ENCODE results near the gene CCDC18.
"Not testable (repeated sequence)": the region's sequence is repeated elsewhere in the genome, so short reads cannot be mapped to it uniquely, and the experiment has no call there.

Gene CCDC18, protein sequence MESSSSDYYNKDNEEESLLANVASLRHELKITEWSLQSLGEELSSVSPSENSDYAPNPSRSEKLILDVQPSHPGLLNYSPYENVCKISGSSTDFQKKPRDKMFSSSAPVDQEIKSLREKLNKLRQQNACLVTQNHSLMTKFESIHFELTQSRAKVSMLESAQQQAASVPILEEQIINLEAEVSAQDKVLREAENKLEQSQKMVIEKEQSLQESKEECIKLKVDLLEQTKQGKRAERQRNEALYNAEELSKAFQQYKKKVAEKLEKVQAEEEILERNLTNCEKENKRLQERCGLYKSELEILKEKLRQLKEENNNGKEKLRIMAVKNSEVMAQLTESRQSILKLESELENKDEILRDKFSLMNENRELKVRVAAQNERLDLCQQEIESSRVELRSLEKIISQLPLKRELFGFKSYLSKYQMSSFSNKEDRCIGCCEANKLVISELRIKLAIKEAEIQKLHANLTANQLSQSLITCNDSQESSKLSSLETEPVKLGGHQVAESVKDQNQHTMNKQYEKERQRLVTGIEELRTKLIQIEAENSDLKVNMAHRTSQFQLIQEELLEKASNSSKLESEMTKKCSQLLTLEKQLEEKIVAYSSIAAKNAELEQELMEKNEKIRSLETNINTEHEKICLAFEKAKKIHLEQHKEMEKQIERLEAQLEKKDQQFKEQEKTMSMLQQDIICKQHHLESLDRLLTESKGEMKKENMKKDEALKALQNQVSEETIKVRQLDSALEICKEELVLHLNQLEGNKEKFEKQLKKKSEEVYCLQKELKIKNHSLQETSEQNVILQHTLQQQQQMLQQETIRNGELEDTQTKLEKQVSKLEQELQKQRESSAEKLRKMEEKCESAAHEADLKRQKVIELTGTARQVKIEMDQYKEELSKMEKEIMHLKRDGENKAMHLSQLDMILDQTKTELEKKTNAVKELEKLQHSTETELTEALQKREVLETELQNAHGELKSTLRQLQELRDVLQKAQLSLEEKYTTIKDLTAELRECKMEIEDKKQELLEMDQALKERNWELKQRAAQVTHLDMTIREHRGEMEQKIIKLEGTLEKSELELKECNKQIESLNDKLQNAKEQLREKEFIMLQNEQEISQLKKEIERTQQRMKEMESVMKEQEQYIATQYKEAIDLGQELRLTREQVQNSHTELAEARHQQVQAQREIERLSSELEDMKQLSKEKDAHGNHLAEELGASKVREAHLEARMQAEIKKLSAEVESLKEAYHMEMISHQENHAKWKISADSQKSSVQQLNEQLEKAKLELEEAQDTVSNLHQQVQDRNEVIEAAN (N-terminal part only)

DNA sequence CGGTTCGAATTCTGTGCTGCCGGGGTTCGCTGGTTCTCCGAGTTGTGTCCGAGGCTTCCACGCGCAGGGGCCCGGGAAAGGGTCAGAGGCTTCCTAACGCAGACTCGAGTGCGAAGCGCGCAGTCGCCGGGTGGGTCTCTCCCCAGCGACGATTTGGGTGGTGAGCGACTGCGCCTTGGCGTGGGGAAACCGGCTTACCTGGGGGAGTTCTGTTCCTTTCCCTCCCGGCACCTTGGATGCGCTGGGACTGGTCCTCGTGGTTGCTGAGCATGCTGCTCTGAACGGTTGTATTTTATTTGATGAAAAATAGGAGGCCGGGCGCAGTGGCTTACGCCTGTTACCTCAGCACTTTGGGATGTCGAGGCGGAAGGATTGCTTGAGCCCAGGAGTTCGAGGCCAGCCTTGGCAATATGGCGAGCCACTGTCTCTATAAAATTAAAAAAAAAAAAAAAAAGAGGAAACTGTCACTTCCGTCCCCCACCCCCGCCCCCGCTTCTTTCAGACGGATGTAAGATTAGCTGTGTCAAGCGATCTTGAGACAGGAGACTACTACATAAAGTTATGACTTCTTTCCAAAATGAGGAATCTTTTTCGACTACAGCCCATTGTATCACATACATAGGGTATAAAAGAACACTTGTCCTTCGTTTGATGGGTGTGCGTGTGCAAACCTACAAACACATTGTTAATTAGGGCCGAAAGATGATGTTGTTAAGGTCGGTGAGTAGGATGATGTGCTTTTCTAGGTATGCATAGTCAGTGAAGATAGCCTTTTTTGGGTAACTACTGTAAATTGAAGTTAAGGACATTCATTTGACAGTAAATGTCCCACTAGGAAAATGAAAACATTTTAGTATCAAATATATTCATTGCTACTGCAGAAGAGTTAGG is at the start of gene CCDC18:
Gene CCDC18 (plus strand): TSS at position 2 of the 891 bp plus-strand sequence. CDS start 2,638 bp downstream, outside the sequence.
- DNase-seq: peak; percentile 42

- no peak for DNase-seq
These were observed 47.9 kb upstream of the CCDC18 start for GRCh38 chr1:93132638-93133037.

- no peak for DNase-seq
These were observed 44.1 kb upstream of the CCDC18 start for GRCh38 chr1:93136445-93136844.

DNA sequence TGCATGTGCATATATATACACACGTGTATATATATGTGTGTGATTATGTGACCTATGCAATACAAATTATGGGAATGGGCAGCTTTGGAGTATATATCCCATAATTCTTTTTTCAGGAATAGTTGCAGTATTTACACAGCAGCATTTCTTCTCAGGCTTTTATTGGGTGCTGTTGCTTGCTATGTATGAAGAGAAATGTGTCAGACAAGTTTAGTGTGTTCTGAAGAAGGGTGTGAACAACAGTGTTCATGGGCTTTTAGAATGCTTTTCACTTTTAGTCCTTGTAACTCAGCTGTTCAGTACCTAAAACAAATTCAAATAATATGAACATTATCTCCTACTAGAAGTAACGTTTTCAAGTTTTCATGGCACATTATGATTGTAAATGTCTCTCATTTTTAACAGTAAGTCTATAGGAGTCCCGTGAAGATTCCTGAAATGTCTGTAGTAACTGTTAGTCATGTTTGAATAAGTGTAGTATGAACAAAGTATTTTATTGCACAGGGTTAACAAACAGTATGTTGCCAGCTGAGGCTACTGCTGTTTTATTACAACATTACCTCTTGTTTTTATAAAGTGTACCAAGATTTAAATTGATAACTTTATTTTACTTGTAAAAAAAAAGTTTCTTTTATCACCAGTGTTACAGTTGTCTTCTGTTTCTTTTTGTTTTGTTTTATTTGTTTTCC is 42.8 kb upstream of the CCDC18 start:
- no peak for DNase-seq

DNA sequence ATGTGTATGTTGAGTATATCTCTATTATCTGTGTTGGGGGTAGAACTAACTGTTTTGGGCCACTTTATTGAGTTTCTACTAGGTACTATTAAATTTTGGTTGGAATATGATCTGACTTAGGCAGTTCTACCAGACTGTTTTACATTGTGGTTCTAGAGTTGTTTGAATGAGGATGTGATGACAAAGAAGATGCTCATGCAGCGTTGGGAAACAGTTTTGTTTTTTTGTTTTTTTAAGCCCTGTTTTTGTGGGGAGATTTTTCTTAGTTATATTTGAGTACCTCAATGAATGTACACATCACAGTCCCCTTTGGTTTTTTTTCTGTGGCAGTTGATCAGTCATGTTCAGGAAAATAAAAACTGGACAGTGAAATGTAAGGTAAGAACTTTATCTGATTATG is 40.4 kb upstream of the CCDC18 start:
- no peak for DNase-seq

GRCh38 chr1:93142161-93142560 is 38.4 kb upstream of the CCDC18 start:
- DNase-seq: no peak

GRCh38 chr1:93143136-93143535 is 37.4 kb upstream of the CCDC18 start:
- DNase-seq: no peak

DNA sequence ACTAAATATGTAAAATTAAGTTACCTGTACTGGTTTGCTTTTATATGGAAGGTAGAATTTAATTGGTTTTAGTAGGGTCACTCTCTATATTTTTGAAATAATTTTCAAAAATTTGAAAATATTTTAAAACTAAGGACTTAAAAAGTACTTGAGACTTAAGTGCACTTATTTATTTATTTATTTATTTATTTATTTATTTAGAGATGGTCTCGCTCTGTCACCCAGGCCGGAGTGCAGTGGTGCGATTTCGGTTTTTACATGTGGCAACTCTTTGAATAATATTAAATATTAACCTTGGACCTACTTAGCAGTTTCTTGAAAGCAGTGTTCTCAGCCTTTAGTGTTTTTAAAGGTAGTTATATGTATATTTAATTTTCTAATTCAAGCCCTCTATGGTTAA is 36.8 kb upstream of the CCDC18 start:
- no peak for DNase-seq

- no peak for DNase-seq
These were observed 32.5 kb upstream of the CCDC18 start for GRCh38 chr1:93148001-93148400.

DNA sequence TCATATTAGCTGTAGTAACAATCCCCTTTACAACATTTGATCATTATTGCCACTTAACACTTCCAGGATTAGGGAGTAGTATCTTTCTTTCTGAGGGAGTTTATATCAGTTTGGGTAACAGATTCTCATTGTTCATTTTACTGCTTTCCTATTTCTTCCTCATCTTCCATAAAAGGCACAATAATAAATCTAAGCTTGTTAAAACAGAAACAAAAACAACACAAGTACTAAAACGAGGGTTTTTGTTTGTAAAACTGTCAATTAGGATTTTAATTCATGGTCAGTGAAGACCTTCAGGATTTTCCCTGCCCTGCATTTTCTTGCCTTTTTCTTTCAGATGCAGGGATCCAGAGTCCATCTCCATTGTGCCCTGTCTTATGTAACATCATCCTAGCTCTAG is 29.8 kb upstream of the CCDC18 start:
- no peak for DNase-seq

- no peak for DNase-seq
These were observed 29.1 kb upstream of the CCDC18 start for GRCh38 chr1:93151474-93151873.

DNA sequence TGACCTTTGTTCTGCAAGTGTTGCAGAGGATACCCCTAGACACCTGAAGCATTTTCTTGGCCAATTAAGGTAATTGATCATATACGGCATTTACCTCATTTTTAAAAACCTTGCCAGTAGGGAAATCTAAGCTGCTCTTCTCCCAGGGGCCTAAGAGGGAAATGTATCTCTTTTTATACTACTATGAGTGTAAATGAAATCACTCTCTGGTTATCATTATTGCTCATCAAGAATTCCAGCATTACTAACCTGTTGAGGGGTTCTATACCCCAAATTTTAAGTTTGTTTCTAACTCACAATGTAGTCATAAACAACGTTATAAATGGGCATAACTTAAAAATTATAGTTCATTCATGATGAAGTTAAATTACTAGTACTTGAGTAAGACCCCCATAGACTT is 27.7 kb upstream of the CCDC18 start:
- DNase-seq: no peak

DNA sequence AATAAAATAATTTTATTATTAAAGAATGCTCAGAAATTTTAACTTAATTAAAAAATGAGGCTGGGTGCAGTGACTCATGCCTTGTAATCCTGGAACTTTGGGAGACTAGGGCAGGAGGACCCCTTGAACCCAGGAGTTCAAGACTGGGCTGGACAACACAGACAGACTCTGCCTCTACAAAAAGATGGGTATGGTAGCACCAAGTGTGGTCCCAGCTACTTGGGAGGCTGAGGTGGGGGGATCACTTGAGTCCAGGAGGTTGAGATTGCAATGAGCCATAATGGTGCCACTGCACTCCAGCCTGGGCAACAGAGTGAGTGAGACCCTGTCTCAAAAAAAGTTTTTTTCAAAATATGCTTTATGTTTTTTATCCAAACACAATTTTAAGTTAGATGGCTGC is 25.6 kb upstream of the CCDC18 start:
- DNase-seq: no peak

DNA sequence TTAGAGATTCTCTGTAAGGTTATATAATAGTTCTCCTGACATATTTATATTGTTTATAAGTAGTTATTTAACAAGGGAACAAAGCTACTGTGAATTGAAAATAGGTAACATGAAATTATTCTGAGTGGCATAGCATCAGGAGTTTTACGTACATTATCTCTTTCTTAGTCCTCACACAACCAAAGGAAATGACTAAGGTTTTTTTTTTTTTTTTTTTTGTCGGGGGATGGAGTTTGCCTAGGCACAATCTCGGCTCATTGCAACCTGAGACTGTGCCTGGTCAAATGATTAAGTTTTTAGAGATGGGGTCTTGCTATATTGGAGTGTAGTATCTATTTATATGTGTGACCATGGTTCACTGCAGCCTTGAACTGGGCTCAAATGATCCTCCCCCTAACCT is 25.2 kb upstream of the CCDC18 start:
- no peak for DNase-seq

DNA sequence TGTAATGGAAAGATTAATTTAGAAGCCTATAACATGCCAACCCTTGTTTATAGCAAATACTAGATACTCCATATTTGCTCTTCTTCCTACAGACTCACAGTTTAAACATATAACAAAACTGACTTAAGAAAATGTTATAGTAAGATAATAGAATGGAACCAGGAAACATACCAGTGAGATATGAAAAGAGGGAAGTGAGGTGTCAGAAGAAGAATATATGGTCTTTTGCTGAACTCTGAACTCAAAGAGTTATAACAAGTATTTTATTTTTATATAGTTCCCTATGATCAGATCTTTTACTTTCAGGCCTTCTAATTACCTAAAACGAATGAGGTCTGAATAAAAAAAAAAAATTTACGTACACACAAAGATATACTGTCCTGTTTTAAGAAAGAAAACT is 21.2 kb upstream of the CCDC18 start:
- DNase-seq: no peak

DNA sequence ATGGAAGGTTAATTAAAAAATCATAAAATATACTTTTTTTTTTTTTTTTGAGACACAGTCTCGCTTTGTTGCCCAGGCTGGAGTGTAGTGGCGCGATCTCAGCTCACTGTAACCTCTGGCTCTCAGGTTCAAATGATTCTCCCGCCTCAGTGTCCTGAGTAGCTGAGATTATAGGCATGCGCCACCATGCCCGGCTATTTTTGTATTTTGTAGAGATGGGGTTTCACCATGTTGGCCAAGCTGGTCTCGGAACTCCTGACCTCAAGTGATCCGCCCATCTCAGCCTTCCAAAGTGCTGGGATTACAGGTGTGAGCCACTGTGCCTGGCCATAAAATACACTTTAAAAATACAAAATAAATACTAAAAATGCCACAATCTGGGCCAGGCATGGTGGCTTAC is 17.2 kb upstream of the CCDC18 start:
- DNase-seq: not testable (repeated sequence)

- no peak for DNase-seq
These were observed 15.7 kb upstream of the CCDC18 start for GRCh38 chr1:93164816-93165215.

DNA sequence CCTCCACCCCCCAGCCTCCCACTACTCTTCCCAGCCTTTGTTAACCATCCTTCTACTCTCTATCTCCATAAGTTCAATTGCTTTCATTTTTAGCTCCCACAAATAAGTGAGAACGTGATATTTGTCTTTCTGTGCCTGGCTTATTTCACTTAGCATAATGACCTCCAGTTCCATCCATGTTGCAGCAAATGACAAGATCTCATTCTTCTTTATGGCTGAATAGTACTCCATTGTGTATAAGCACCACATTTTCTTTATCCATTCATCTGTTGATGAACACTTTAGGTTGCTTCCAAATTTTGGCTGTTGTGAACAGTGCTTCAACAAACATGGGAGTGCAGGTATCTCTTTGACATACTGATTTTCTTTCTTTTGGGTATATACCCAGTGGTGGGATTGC is 14.6 kb upstream of the CCDC18 start:
- DNase-seq: not testable (repeated sequence)

DNA sequence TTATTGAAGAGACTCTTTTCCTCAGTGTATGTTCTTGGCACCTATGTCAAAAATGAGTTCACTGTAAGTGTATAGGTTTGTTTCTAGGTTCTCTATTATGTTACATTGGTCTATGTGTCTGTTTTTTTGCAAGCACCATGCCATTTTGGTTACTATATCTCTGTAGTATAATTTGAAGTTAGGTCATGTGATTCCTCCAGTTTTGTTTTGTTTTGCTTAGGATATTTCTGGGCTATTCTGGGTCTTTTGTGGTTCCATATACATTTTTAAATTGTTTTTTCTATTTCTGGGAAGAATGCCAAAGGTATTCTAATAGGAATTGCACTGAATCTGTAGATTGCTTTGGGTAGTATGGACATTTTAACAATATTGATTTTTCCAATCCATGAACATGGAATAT is 13.5 kb upstream of the CCDC18 start:
- DNase-seq: no peak

GRCh38 chr1:93170141-93170678 is 10.3 kb upstream of the CCDC18 start:
- DNase-seq: not testable (repeated sequence)

- no peak for DNase-seq
These were observed 8.9 kb upstream of the CCDC18 start for GRCh38 chr1:93171549-93172034.
